Common myeloid progenitor, CD34-positive (primary cell): Measurements from ENCODE around the gene CIART.
"Not testable (repeated sequence)": the region's sequence is repeated elsewhere in the genome, so short reads cannot be mapped to it uniquely, and the experiment has no call there.

Source experiments
- CTCF ChIA-PET: fragments of 350-600 bp; sonication (Branson Sonifier 250); formaldehyde crosslinking; loops from one replicate; lab custom pipeline; 2021; ENCODE audit warnings: antibody characterized with exemption; lab: Charles Lee
- POLR2A ChIA-PET: fragments of 350-600 bp; sonication (Branson Sonifier 250); formaldehyde crosslinking; loops from one replicate; lab custom pipeline; 2021; ENCODE audit warnings: antibody characterized with exemption; lab: Charles Lee
- DNase-seq, 3 donors: peaks; one replicate each; pipeline versions ENCODE4 v3.0.0 to v3.0.0-alpha.2; 2013
- H3K27ac ChIP-seq, 2 experiments: 1 replicate in 1 of 2; 2 replicates in 1 of 2; pipeline ENCODE4 v1.7.0; 2013; ENCODE audit warnings: inconsistent platforms in 2 of 2, low read length in 2 of 2, mild to moderate bottlenecking in 2 of 2, low read depth in 1 of 2, moderate library complexity in 1 of 2; ENCODE audit not compliant: severe bottlenecking in 2 of 2, insufficient read depth in 1 of 2, poor library complexity in 1 of 2
- H3K27me3 ChIP-seq, 5 experiments: replicated peaks in 2 of 5; 1 replicate in 3 of 5; 2 replicates in 2 of 5; pipeline versions ENCODE4 v1.6.1 to v1.7.0; 2013; ENCODE audit warnings: low read length in 4 of 5, mild to moderate bottlenecking in 2 of 5, moderate library complexity in 2 of 5, inconsistent platforms in 1 of 5; ENCODE audit not compliant: insufficient read depth in 5 of 5, control insufficient read depth in 4 of 5
- H3K36me3 ChIP-seq, 4 experiments: 1 replicate in 2 of 4; 2 replicates in 2 of 4; pipeline versions ENCODE4 v1.6.1 to v1.7.0; 2013; ENCODE audit warnings: low read length in 3 of 4, control low read depth in 1 of 4, mild to moderate bottlenecking in 1 of 4; ENCODE audit not compliant: control insufficient read depth in 4 of 4, insufficient read depth in 4 of 4
- H3K4me1 ChIP-seq, 4 experiments: 1 replicate in 3 of 4; 2 replicates in 1 of 4; pipeline versions ENCODE4 v1.6.1 to v1.7.1; 2013; ENCODE audit warnings: low read length in 3 of 4, mild to moderate bottlenecking in 3 of 4, control low read depth in 1 of 4, inconsistent platforms in 1 of 4, moderate library complexity in 1 of 4; ENCODE audit not compliant: control insufficient read depth in 4 of 4, insufficient read depth in 4 of 4; ENCODE audit errors: control extremely low read depth in 1 of 4
- H3K4me3 ChIP-seq, 7 experiments: 1 replicate in 4 of 7; 2 replicates in 3 of 7; pipeline versions ENCODE4 v1.5.1 to v1.7.0; 2013; ENCODE audit warnings: mild to moderate bottlenecking in 7 of 7, low read length in 6 of 7, moderate library complexity in 6 of 7, inconsistent platforms in 2 of 7, low read depth in 2 of 7, control low read depth in 1 of 7; ENCODE audit not compliant: insufficient read depth in 4 of 7, control insufficient read depth in 1 of 7; ENCODE audit errors: extremely low read depth in 1 of 7
- H3K9me3 ChIP-seq, 5 experiments: 1 replicate in 4 of 5; 2 replicates in 1 of 5; pipeline versions ENCODE4 v1.6.1 to v1.7.1; 2013; ENCODE audit warnings: low read length in 4 of 5, mild to moderate bottlenecking in 2 of 5, inconsistent platforms in 1 of 5, low read depth in 1 of 5, moderate library complexity in 1 of 5; ENCODE audit not compliant: control insufficient read depth in 4 of 5, insufficient read depth in 2 of 5; ENCODE audit errors: control extremely low read depth in 1 of 5
- WGBS: methylation state at CpG from one replicate; pipeline ENCODE4 v1.1.5; 2013; ENCODE audit not compliant: insufficient coverage; 5-methylcytosine and 5-hydroxymethylcytosine counted together

CIART gene

DNA sequence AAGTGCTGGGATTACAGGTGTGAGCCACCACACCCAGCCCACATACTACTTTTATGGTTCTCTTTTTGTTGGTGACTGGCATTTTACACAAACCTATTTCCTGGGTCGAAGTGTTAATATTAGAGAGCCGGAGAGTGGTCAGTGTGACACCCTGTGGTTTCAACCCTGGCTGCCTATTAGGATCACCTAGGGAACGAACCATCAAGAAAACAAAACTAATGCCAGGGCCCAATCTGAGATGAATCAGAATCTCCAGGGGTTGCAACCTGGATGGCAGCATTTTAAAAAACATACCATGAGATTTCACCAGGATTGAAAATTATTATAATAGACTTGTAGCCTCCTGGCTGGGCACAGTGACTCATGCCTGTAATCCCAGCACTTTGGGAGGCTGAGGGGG, 17.4 kb downstream of the CIART start:
- no peaks in the 10 kb centered on the region for H3K9me3 ChIP-seq
- ChIA-PET CTCF (interaction anchor here (0.9 kb wide), 1 partner anchor 13 kb away, joined by 3 read pairs; no protein-coding TSS in a partner anchor), POLR2A (no interaction called here)
- H3K4me3 ChIP-seq, result no peak overlapping the region
- no peaks in the 10 kb centered on the region for H3K27me3 ChIP-seq
- H3K27ac ChIP-seq, result no peak overlapping the region
- whole genome bisulfite sequencing, result 100% methylated on average over 3 of the region's 3 CpGs
- peaks cover 0 to 5% (median under 1%) of the 10 kb centered on the region in 4 experiments for H3K4me1 ChIP-seq
- H3K36me3 ChIP-seq, result peaks cover 8 to 46% (median 33%) of the 10 kb centered on the region in 4 experiments
- no peak for DNase-seq

- no peak for DNase-seq
- Histone ChIP-seq H3K36me3 (peaks cover 8 to 48% (median 30%) of the 10 kb centered on the region in 4 experiments), H3K4me1 (no peaks in the 10 kb centered on the region), H3K4me3 (no peak overlapping the region), H3K9me3 (no peaks in the 10 kb centered on the region), H3K27me3 (no peaks in the 10 kb centered on the region), H3K27ac (no peak overlapping the region)
- WGBS, result 100% methylated on average over 5 of the region's 6 CpGs
- ChIA-PET POLR2A (interaction anchor here (0.6 kb wide), 2 partner anchors 64 to 94 kb away, joined by 4 to 5 read pairs; no protein-coding TSS in a partner anchor), CTCF (interaction anchor here (0.6 to 1.6 kb wide), 2 partner anchors 44 to 431 kb away, joined by 3 read pairs; partner anchors contain the start of gene CA14)
Observed at GRCh38 chr1:150302338-150302737, 20.0 kb downstream of the CIART start.

DNA sequence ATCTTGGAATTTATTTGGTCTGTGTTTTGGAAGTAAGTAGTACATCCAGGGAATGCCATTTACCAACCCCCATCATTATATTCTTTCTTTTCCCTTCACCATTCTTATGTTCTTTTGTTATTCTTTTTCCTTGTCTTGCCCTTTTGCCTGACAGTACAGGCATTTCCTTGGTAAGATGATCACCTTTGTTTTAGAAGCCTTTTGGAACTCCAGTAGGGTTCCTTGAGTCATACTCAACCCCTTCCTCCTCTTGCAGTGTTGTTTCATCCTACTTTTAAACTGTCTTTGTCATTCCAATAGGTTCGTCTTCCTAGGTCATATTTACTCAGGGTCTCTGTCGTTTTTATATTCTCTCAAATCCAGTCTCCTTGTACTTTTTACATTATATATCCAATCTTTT, 20.5 kb downstream of the CIART start:
- no peak overlapping the region for H3K4me3 ChIP-seq
- CTCF ChIA-PET, result interaction anchor here (1.6 kb wide), 1 partner anchor 45 kb away, joined by 3 read pairs; the partner anchor contains the start of gene CA14
- 100% methylated on average over 2 of the region's 2 CpGs for WGBS

DNA sequence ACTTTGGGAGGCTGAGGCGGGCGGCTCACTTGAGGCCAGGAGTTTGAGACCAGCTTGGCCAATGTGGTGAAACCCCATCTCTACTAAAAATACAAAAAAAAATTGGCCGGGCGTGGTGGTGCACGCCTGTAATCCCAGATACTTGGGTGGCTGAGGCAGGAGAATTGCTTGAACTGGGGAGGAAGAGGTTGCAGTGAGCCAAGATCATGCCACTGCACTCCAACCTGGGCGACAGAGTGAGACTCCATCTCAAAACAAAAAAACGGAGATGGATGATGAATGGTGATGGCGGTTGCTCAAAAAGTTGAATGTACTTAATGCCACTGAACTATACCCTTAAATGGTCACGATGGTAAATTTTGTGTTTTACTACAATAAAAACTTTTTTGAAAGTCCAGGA, 26.2 kb downstream of the CIART start:
- H3K27me3 ChIP-seq, DNase-seq, H3K4me1 ChIP-seq, H3K9me3 ChIP-seq, H3K27ac ChIP-seq, CTCF ChIA-PET, POLR2A ChIA-PET, H3K4me3 ChIP-seq: not testable (repeated sequence)
- WGBS, result 100% methylated on average over 1 of the region's 9 CpGs
- H3K36me3 ChIP-seq, result peaks cover 8 to 33% (median 16%) of the 10 kb centered on the region in 4 experiments

More for the DNA sequence above, 20.5 kb downstream of the CIART start:
- H3K4me1 ChIP-seq, result no peaks in the 10 kb centered on the region
- H3K27ac ChIP-seq, result no peak overlapping the region
- POLR2A ChIA-PET, result interaction anchor here (0.5 to 0.6 kb wide), 2 partner anchors 8 to 93 kb away, joined by 3 to 4 read pairs; no protein-coding TSS in a partner anchor
- peaks cover 8 to 53% (median 33%) of the 10 kb centered on the region in 4 experiments for H3K36me3 ChIP-seq
- no peaks in the 10 kb centered on the region for H3K27me3 ChIP-seq
- no peaks in the 10 kb centered on the region for H3K9me3 ChIP-seq
- no peak for DNase-seq

GRCh38 chr1:150309758-150310508, 27.6 kb downstream of the CIART start:
- Histone ChIP-seq H3K4me3 (no peak overlapping the region), H3K9me3 (no peaks in the 10 kb centered on the region), H3K27ac (no peak overlapping the region), H3K4me1 (no peaks in the 10 kb centered on the region), H3K36me3 (peaks cover 6 to 28% (median 15%) of the 10 kb centered on the region in 4 experiments), H3K27me3 (no peaks in the 10 kb centered on the region)
- WGBS, result 86% methylated on average over 7 of the region's 10 CpGs
- CTCF ChIA-PET, result no interaction called here
- POLR2A ChIA-PET, result no interaction called here
- no peak for DNase-seq

DNA sequence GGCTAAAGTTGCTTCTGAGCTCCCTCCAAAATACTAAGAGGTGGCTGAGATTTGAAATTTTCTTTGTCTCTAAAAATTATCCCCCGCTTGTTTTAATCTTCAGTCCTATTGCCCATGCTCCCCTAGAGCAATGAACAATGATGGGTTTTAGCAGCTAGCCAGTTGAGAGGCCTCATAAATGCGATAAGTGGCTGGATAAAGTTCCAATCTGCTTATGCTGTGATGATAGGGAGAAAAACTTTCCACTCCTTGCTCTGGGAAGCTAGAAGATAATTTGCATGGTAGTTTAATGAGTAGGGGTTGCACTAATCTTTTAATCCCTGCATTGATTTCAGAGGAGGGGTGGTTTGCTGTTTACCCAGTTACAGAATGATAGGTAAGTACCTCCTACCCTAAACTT, 29.4 kb downstream of the CIART start:
- Histone ChIP-seq H3K4me3 (no peak overlapping the region), H3K4me1 (no peaks in the 10 kb centered on the region), H3K9me3 (no peaks in the 10 kb centered on the region), H3K27ac (no peak overlapping the region), H3K27me3 (no peaks in the 10 kb centered on the region), H3K36me3 (peaks cover 5 to 16% (median 12%) of the 10 kb centered on the region in 4 experiments)
- ChIA-PET POLR2A (no interaction called here), CTCF (interaction anchor here (1.1 kb wide), 1 partner anchor 53 kb away, joined by 3 read pairs; no protein-coding TSS in a partner anchor)
- WGBS, result 86% methylated on average over 1 of the region's 2 CpGs
- no peak for DNase-seq

- CTCF ChIA-PET, H3K27me3 ChIP-seq, H3K36me3 ChIP-seq, DNase-seq, H3K4me1 ChIP-seq, H3K9me3 ChIP-seq, POLR2A ChIA-PET, H3K27ac ChIP-seq, H3K4me3 ChIP-seq: not testable (repeated sequence)
- 93% methylated on average over 2 of the region's 4 CpGs for WGBS
Observed at GRCh38 chr1:150314691-150315090, 32.3 kb downstream of the CIART start.
